ENCODE measurements around the gene SCP2D1.

The SCP2D1 gene

GRCh38 chr20:18774207-18774606, 39.4 kb upstream of the SCP2D1 start:
- Histone ChIP-seq H4K20me1 (ENCODE audit: control insufficient read depth, insufficient read depth, low read depth, low read length) (no peaks in the 10 kb centered on the region), H3K36me3 (ENCODE audit: control insufficient read depth, low read length) (no peaks in the 10 kb centered on the region), H3K9me3 (ENCODE audit: control insufficient read depth, insufficient read depth, low read length) (no peaks in the 10 kb centered on the region), H3F3A (ENCODE audit: control insufficient read depth, insufficient read depth) (no peaks in the 10 kb centered on the region), H3K4me3 (ENCODE audit: low read length) (no peak overlapping the region), H3K4me1 (ENCODE audit: control insufficient read depth, low read length) (no peaks in the 10 kb centered on the region), H3K79me2 (ENCODE audit: control insufficient read depth, low read length) (no peaks in the 10 kb centered on the region), H3K9me2 (replicated peaks; ENCODE audit: control insufficient read depth, low read length) (no peaks in the 10 kb centered on the region), H3K27ac (ENCODE audit: low read depth, low read length) (no peak overlapping the region), H3K4me2 (ENCODE audit: low read length) (no peak overlapping the region), H3K27me3 (ENCODE audit: control insufficient read depth, low read length) (no peaks in the 10 kb centered on the region)
- no peak for TF ChIP-seq CTCF (IDR thresholded peaks at IDR 0.05; ENCODE audit: low read depth, low read length, poor library complexity, severe bottlenecking)
- no peak for TF ChIP-seq EZH2phosphoT487 (IDR thresholded peaks at IDR 0.05; ENCODE audit: borderline replicate concordance, low read length)

GRCh38 chr20:18775633-18776032, 38.0 kb upstream of the SCP2D1 start:
- Histone ChIP-seq H3K9me3 (ENCODE audit: control insufficient read depth, insufficient read depth, low read length) (no peaks in the 10 kb centered on the region), H3K4me2 (ENCODE audit: low read length) (no peak overlapping the region), H3K4me3 (ENCODE audit: low read length) (no peak overlapping the region), H3K27me3 (ENCODE audit: control insufficient read depth, low read length) (no peaks in the 10 kb centered on the region), H3K9me2 (replicated peaks; ENCODE audit: control insufficient read depth, low read length) (no peaks in the 10 kb centered on the region), H3K27ac (ENCODE audit: low read depth, low read length) (no peak overlapping the region), H3K79me2 (ENCODE audit: control insufficient read depth, low read length) (no peaks in the 10 kb centered on the region), H3K4me1 (ENCODE audit: control insufficient read depth, low read length) (no peaks in the 10 kb centered on the region), H4K20me1 (ENCODE audit: control insufficient read depth, insufficient read depth, low read depth, low read length) (no peaks in the 10 kb centered on the region), H3F3A (ENCODE audit: control insufficient read depth, insufficient read depth) (no peaks in the 10 kb centered on the region), H3K36me3 (ENCODE audit: control insufficient read depth, low read length) (no peaks in the 10 kb centered on the region)
- TF ChIP-seq CTCF (IDR thresholded peaks at IDR 0.05; ENCODE audit: low read depth, low read length, poor library complexity, severe bottlenecking) (no peak), EZH2phosphoT487 (IDR thresholded peaks at IDR 0.05; ENCODE audit: borderline replicate concordance, low read length) (no peak)

- Histone ChIP-seq H3K4me3 (ENCODE audit: low read length) (no peak overlapping the region), H4K20me1 (ENCODE audit: control insufficient read depth, insufficient read depth, low read depth, low read length) (no peaks in the 10 kb centered on the region), H3F3A (ENCODE audit: control insufficient read depth, insufficient read depth) (no peaks in the 10 kb centered on the region), H3K27me3 (ENCODE audit: control insufficient read depth, low read length) (no peaks in the 10 kb centered on the region), H3K36me3 (ENCODE audit: control insufficient read depth, low read length) (no peaks in the 10 kb centered on the region), H3K9me2 (replicated peaks; ENCODE audit: control insufficient read depth, low read length) (no peaks in the 10 kb centered on the region), H3K9me3 (ENCODE audit: control insufficient read depth, insufficient read depth, low read length) (no peaks in the 10 kb centered on the region), H3K4me1 (ENCODE audit: control insufficient read depth, low read length) (no peaks in the 10 kb centered on the region), H3K27ac (ENCODE audit: low read depth, low read length) (no peak overlapping the region), H3K4me2 (ENCODE audit: low read length) (no peak overlapping the region), H3K79me2 (ENCODE audit: control insufficient read depth, low read length) (no peaks in the 10 kb centered on the region)
- TF ChIP-seq CTCF (IDR thresholded peaks at IDR 0.05; ENCODE audit: low read depth, low read length, poor library complexity, severe bottlenecking) (no peak), EZH2phosphoT487 (IDR thresholded peaks at IDR 0.05; ENCODE audit: borderline replicate concordance, low read length) (no peak)
Measured at GRCh38 chr20:18778690-18779392, 34.7 kb upstream of the SCP2D1 start.

Data from DOHH2 (cell line).